DMS153 treated with DMSO at 0.1 percent for 48 hours (cell line): ENCODE data around the gene ATP5F1D.

Experiments used
- DNase-seq: peaks from one replicate; lab custom pipeline; 2025; ENCODE audit not compliant: unreplicated experiment; lab: John Stamatoyannopoulos, UW

Gene ATP5F1D

GRCh38 chr19:1280636-1281568, 39.4 kb downstream of the ATP5F1D start:
- no peak for DNase-seq

GRCh38 chr19:1281569-1282287, 40.2 kb downstream of the ATP5F1D start:
- no peak for DNase-seq

- no peak for DNase-seq
Observed at GRCh38 chr19:1282588-1283206, 41.1 kb downstream of the ATP5F1D start.

- no peak for DNase-seq
Observed at GRCh38 chr19:1283207-1283916, 41.8 kb downstream of the ATP5F1D start.

GRCh38 chr19:1283917-1284292, 42.4 kb downstream of the ATP5F1D start:
- DNase-seq: no peak

- no peak for DNase-seq
Observed at GRCh38 chr19:1284293-1284978, 42.9 kb downstream of the ATP5F1D start.

GRCh38 chr19:1284979-1285736, 43.6 kb downstream of the ATP5F1D start:
- DNase-seq: no peak

GRCh38 chr19:1285737-1286360, 44.3 kb downstream of the ATP5F1D start, which contains the start of gene EFNA2:
Gene EFNA2 (plus strand): TSS chr19:1285873. CDS start chr19:1286169, 296 bp downstream.
- DNase-seq: no peak

GRCh38 chr19:1286487-1287353, 45.2 kb downstream of the ATP5F1D start:
- DNase-seq: no peak

GRCh38 chr19:1287354-1288225, 46.0 kb downstream of the ATP5F1D start:
- no peak for DNase-seq

- DNase-seq: no peak
Observed at GRCh38 chr19:1288226-1288612, 46.7 kb downstream of the ATP5F1D start.

GRCh38 chr19:1288833-1289685, 47.5 kb downstream of the ATP5F1D start:
- DNase-seq: no peak

GRCh38 chr19:1289686-1290025, 48.1 kb downstream of the ATP5F1D start:
- DNase-seq: no peak

- no peak for DNase-seq
Observed at GRCh38 chr19:1290196-1290702, 48.7 kb downstream of the ATP5F1D start.

- no peak for DNase-seq
Observed at GRCh38 chr19:1290703-1291651, 49.4 kb downstream of the ATP5F1D start.
